Fibroblast of skin of scalp (primary cell): ENCODE data around the gene SHOC2. TPM values are rescaled to one million over a fixed set of nuclear protein-coding genes. Genes with fewer than 3 reads are reported as not detected.

Experiments
- DNase-seq: peaks from one replicate; pipeline ENCODE4 v3.0.0-alpha.2; 2013
- polyA plus RNA-seq, 2 experiments: library from polyadenylated mRNA; unstranded; fragments of 120-200 nt; gene quantifications; one replicate each; pipeline ENCODE4 v1.2.1, GENCODE V29; 2013; ENCODE audit not compliant: insufficient read length in 2 of 2

SHOC2 gene
- polyA plus RNA-seq (2013, experiment 1 of 2; ENCODE audit: insufficient read length), result 49.9 TPM
- polyA plus RNA-seq (2013, experiment 2 of 2; ENCODE audit: insufficient read length), result 54.0 TPM

- DNase-seq, result no peak
Measured at GRCh38 chr10:110919349-110919931, at the start of gene SHOC2. SHOC2 (plus strand) TSS chr10:110919604; CDS start chr10:110964359, 44,755 bp downstream.

GRCh38 chr10:110870823-110871297, 48.5 kb upstream of the SHOC2 start:
- DNase-seq, result peak; percentile 25

GRCh38 chr10:110871298-110872084, 47.9 kb upstream of the SHOC2 start, which contains the start of gene PDCD4:
PDCD4 (plus strand) TSS chr10:110871928; CDS start chr10:110876028, 4,100 bp downstream.
- DNase-seq, result peak; percentile 99

- peak; percentile 83 for DNase-seq
Measured at GRCh38 chr10:110872145-110872983, 47.0 kb upstream of the SHOC2 start.

- DNase-seq, result no peak
Measured at GRCh38 chr10:110872984-110873923, 46.1 kb upstream of the SHOC2 start.

- no peak for DNase-seq
Measured at GRCh38 chr10:110873951-110874350, 45.5 kb upstream of the SHOC2 start.

- DNase-seq, result no peak
Measured at GRCh38 chr10:110876000-110876399, 43.4 kb upstream of the SHOC2 start.

GRCh38 chr10:110876788-110877187, 42.6 kb upstream of the SHOC2 start:
- no peak for DNase-seq

- DNase-seq, result no peak
Measured at GRCh38 chr10:110880012-110880411, 39.4 kb upstream of the SHOC2 start.

GRCh38 chr10:110881247-110881646, 38.2 kb upstream of the SHOC2 start:
- no peak for DNase-seq

GRCh38 chr10:110881905-110882304, 37.5 kb upstream of the SHOC2 start:
- no peak for DNase-seq

GRCh38 chr10:110883924-110884323, 35.5 kb upstream of the SHOC2 start:
- DNase-seq, result no peak

GRCh38 chr10:110885932-110886674, 33.3 kb upstream of the SHOC2 start:
- no peak for DNase-seq

GRCh38 chr10:110887560-110887959, 31.8 kb upstream of the SHOC2 start:
- no peak for DNase-seq

GRCh38 chr10:110892602-110893288, 26.7 kb upstream of the SHOC2 start:
- no peak for DNase-seq

GRCh38 chr10:110893559-110894179, 25.7 kb upstream of the SHOC2 start:
- peak; percentile 54 for DNase-seq

- no peak for DNase-seq
Measured at GRCh38 chr10:110897184-110897583, 22.2 kb upstream of the SHOC2 start.

- no peak for DNase-seq
Measured at GRCh38 chr10:110898391-110898790, 21.0 kb upstream of the SHOC2 start.

- no peak for DNase-seq
Measured at GRCh38 chr10:110900983-110901382, 18.4 kb upstream of the SHOC2 start.
